ENCODE results near the gene MGAT5.
A peak's percentile ranks its signal among the peaks of the same experiment; 100 is the strongest.

The MGAT5 gene

GRCh38 chr2:134234535-134234934 lies 19.3 kb upstream of the MGAT5 start:
- no peak for TF ChIP-seq CTCF (IDR thresholded peaks at IDR 0.05)
- Histone ChIP-seq H3K36me3 (no peaks in the 10 kb centered on the region), H3K27ac (peak overlapping the region; percentile 76), H3K4me3 (ENCODE audit: low read depth in 1 of 2, low read length in 1 of 2) (no peak overlapping the region), H3K9me3 (no peaks in the 10 kb centered on the region), H3K27me3 (no peaks in the 10 kb centered on the region), H3K4me1 (ENCODE audit: control insufficient read depth in 1 of 2, insufficient read depth in 1 of 2, low read depth in 1 of 2, low read length in 1 of 2) (peaks cover 49 to 58% of the 10 kb centered on the region in 2 experiments)

DNA sequence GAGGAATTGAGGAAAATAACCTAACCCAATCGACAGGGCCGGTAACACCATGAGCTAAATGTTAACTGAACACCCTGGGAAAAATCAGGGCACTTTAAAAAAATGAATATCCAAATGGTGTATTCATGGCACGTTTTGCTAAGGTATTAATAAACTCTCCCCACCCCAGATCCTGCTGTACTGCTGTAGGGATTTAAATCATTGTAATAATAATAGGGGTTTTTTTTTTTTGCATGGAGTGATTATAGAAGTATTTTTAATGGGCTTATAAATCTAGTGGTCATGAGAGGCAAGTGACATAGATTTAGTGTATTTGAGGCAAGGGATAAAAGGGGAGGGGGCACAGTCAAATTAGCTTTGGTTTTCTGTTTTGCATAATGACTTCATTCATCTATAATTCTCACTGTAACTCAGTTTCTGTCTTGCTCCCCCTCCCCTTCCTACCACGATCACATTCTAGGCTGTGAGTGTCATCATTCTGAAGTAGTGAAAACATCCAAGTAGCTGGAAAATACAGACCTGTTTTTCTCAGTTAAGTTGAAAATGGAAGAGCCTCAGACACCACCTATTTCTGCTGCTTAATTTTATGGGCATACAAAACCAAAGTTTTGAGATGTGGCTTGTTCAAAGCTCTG lies 18.2 kb upstream of the MGAT5 start:
- H3K4me3 ChIP-seq (ENCODE audit: low read depth in 1 of 2, low read length in 1 of 2), result no peak overlapping the region
- peaks cover 49% of the 10 kb centered on the region in 2 experiments for H3K4me1 ChIP-seq (ENCODE audit: control insufficient read depth in 1 of 2, insufficient read depth in 1 of 2, low read depth in 1 of 2, low read length in 1 of 2)
- no peak overlapping the region for H3K27ac ChIP-seq

DNA sequence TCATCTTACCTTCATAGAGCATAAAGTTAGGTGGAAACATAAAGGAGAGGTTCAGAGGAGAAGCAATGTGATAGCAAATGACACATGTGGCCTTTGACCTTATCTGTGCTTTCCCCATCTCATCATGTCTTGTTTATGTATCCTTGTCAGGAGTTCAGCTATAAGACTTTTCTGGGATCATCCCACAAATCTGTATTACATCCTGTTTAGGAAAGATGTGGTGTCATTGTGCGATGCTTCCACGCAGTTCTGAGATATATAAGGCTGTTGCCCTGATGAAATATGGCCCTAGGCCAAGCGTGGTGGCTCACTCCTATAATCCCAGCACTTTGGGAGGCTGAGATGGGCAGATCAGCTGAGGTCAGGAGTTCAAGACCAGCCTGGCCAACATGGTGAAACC lies 15.5 kb upstream of the MGAT5 start:
- no peaks in the 10 kb centered on the region for H3K9me3 ChIP-seq
- TF ChIP-seq CTCF (IDR thresholded peaks at IDR 0.05), result no peak
- no peak overlapping the region for H3K27ac ChIP-seq
- peaks cover 21 to 22% of the 10 kb centered on the region in 2 experiments for H3K4me1 ChIP-seq (ENCODE audit: control insufficient read depth in 1 of 2, insufficient read depth in 1 of 2, low read depth in 1 of 2, low read length in 1 of 2)
- H3K4me3 ChIP-seq (ENCODE audit: low read depth in 1 of 2, low read length in 1 of 2), result no peak overlapping the region
- H3K36me3 ChIP-seq, result no peaks in the 10 kb centered on the region
- H3K27me3 ChIP-seq, result no peaks in the 10 kb centered on the region

More for the DNA sequence above, 18.2 kb upstream of the MGAT5 start:
- Histone ChIP-seq H3K27me3 (no peaks in the 10 kb centered on the region), H3K36me3 (no peaks in the 10 kb centered on the region), H3K9me3 (no peaks in the 10 kb centered on the region)
- no peak for TF ChIP-seq CTCF (IDR thresholded peaks at IDR 0.05)

DNA sequence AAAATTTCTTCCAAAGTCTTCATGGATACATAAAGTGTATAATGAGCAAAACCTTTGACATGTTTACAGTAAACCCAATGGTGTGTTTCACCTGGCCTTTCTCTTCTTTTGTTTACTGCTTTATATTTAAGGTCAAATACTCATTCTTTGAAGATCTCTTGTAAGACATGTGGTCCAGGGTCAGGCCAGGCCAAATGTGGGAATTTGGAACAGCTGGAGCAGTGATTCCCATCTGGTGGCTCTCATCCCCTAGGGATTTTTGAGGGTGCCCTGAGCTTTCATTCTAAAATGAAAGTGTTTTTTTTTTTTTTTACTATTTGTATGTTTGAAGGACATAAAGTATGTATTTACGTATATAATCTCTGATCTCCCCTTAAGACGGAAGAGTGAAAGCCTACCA lies 13.8 kb upstream of the MGAT5 start:
- no peak for TF ChIP-seq CTCF (IDR thresholded peaks at IDR 0.05)
- Histone ChIP-seq H3K27ac (no peak overlapping the region), H3K9me3 (no peaks in the 10 kb centered on the region), H3K4me1 (ENCODE audit: control insufficient read depth in 1 of 2, insufficient read depth in 1 of 2, low read depth in 1 of 2, low read length in 1 of 2) (peaks cover 4 to 8% of the 10 kb centered on the region in 2 experiments), H3K4me3 (ENCODE audit: low read depth in 1 of 2, low read length in 1 of 2) (no peak overlapping the region), H3K36me3 (no peaks in the 10 kb centered on the region), H3K27me3 (no peaks in the 10 kb centered on the region)

- H3K27me3 ChIP-seq, result no peaks in the 10 kb centered on the region
- H3K4me3 ChIP-seq (ENCODE audit: low read depth in 1 of 2, low read length in 1 of 2), result no peak overlapping the region
- no peaks in the 10 kb centered on the region for H3K9me3 ChIP-seq
- no peak overlapping the region for H3K27ac ChIP-seq
- H3K4me1 ChIP-seq (ENCODE audit: control insufficient read depth in 1 of 2, insufficient read depth in 1 of 2, low read depth in 1 of 2, low read length in 1 of 2), result peaks cover 19 to 21% of the 10 kb centered on the region in 2 experiments
- H3K36me3 ChIP-seq, result no peaks in the 10 kb centered on the region
- TF ChIP-seq CTCF (IDR thresholded peaks at IDR 0.05), result no peak
Observed at GRCh38 chr2:134241911-134242310, 12.0 kb upstream of the MGAT5 start.
